Measurements from ENCODE around the gene LRRTM1.

LRRTM1 gene

DNA sequence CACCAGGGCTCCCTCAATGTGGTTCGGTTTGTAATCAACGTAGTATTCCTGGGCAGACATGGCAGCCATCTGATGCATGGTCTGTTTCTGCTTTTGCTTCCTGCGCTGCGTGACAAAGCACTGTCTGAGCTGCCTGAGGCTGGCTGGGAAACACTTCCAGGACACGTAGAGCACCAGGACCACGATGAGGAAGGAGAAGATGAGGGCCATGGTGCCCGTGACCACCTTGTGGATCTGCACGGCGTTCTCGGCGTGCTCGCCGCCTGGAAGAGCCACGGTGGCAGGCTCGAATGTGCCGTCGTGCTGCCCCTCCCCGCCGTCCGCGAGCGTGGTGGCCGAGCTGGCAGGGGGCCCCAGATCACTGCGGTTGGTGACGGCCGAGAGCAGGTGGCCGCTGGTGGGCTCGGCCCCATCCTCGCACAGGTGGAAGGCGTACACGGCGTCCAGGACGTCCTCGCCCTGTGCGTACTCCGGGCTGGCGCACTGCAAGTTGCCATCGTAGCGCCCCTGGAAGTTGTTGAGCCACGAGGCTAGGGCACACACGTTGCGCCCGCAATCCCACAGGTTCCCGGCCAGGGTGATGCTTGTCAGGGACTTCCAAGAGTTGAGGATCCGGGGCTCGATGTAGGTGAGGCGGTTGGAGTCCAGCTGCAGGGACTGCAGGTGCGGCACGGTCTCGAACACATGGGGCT, 2.1 kb downstream of the LRRTM1 start:
- no peak for DNase-seq

DNA sequence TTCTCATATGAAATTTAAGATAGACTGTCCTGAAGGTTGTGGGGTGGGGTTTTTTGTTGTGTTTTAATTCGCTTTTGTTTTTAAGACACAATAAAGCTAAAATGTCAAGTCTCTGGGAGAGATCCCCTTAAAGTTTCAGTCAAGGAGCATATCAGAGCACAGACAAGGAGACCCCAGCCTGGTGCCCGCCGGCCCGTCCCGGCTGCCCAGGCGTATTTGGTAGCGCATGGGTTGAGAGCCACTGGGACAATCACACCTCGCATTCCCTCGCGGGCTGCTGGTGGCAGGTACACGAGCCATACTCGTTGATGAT, 2.6 kb downstream of the LRRTM1 start:
- no peak for DNase-seq

DNA sequence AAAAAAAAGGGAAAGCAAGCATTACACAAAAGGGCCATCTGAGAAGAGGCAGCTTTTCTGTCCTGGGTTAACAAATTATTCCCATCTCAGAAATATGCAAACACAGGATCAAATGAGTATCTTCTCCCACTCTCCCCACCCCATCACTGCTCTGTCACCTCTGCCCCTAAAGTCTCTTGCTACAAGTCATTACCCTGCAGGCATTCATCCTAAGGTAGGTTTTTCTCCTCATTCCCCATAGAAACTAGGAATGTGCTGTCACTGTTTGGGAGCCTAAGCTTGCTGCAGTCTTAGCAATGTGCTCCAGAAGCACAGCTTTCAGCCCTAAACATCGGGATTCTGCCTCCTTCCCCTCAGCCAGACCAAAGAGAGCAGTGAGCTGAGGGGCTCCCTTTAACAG, 3.6 kb downstream of the LRRTM1 start:
- no peak for DNase-seq

GRCh38 chr2:80300346-80300745, 4.2 kb downstream of the LRRTM1 start:
- DNase-seq = no peak

DNA sequence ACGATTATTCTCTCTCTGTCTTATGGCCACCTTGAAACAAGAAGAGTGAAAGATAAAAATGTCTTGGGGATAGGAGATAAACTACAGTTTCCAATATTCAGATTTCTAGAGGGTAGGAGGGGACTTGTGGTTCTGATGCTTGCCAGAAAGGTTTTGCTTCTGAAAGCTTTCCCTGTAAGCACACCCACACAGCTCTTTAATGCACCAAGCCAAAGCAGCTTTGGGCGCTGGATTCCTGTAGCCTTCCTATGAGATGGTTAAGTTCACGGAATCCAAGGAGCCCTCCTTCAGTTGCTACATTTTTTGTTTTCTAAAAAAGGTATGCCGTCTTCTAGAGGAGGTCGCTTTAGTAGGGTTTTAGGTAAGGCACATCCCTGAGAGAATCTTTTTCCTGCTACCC, 4.9 kb downstream of the LRRTM1 start:
- DNase-seq = no peak

DNA sequence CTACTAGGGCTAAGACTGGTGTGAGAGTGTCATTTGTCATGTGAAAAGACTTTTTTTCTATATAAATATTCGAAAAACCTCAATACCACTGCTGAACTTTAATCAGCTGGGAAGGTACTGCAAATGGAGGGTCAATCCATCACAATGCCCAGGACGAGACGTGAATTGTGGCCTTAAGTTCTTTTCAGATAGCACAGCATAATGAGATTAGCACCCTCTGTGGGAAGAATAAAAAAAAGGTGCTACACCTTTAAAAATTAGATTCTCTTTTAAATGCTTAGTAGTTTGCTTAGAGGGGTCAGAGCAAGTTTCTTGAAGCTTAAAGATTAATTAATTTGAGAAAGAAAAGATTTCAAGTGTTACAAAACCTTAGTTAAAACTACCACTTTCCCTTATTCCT, 5.6 kb downstream of the LRRTM1 start:
- no peak for DNase-seq

- no peak for DNase-seq
Measured at GRCh38 chr2:80293039-80293438, 11.5 kb downstream of the LRRTM1 start.

- no peak for DNase-seq
Measured at GRCh38 chr2:80292474-80292873, 12.1 kb downstream of the LRRTM1 start.

DNA sequence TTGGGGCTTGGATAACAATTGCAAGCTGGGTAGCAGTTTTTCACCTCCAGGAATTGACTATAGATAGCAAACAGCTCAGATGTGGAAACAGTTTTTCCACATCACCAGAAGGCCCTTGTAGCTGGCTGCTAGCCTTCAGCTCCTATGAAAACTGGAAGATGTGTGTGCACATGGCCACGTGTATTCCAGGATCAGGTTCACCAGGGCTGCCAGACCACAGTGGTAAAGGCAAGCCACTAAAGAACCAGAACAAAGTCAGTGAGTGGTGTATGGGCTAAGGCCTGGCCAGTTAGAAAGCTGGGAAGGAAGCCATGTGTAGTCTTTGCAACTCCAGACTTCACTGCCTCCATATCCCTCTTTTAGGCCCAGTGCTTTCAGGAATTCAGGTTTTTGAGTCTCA, 12.9 kb downstream of the LRRTM1 start:
- DNase-seq = no peak

DNA sequence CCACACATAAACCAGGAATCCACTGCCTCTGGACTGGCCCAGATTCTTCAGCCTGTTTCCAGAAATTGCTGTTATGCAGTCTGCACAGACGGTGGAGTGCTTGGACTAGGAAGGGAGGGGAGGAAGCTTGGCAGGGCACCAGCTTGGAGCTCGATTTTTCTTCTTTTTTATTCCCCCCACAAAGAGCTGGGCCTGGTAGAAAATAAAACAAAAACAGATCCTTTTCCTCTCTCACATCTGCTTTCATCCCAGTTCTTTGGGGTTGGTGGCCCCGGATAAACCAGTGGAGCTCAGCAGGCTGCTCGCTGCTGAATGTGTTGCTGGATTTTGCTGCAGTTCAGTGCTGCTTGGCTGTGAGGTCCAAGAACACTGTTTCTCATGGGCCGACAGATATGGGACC, 16.0 kb downstream of the LRRTM1 start:
- DNase-seq = no peak

GRCh38 chr2:80281049-80281448, 23.5 kb downstream of the LRRTM1 start:
- DNase-seq = no peak

GRCh38 chr2:80280598-80280997, 24.0 kb downstream of the LRRTM1 start:
- DNase-seq = no peak

- no peak for DNase-seq
Measured at GRCh38 chr2:80269806-80270205, 34.7 kb downstream of the LRRTM1 start.

GRCh38 chr2:80266231-80266630, 38.3 kb downstream of the LRRTM1 start:
- no peak for DNase-seq

GRCh38 chr2:80259292-80259691, 45.3 kb downstream of the LRRTM1 start:
- DNase-seq = no peak

GRCh38 chr2:80258793-80259192, 45.8 kb downstream of the LRRTM1 start:
- no peak for DNase-seq

- no peak for DNase-seq
Measured at GRCh38 chr2:80258341-80258740, 46.2 kb downstream of the LRRTM1 start.

DNA sequence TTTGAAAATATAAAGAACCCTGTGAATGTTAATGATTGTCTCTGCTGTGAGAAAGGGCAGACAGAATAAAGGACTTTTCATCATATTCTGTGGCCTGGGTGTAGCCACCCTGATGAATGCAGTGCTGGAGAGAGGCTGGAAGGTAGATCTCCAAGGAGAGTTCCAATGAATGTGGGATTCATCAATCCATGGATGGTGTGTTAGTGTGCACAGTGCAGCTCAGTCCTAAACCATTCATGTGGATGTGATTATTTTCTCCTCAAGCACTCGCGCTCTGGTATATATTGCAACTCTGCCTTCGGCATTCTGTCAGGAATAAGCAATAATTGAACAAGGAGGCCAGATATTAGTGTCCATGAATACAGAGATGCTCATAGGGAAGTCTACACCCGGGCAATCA, 47.1 kb downstream of the LRRTM1 start:
- no peak for DNase-seq

DNA sequence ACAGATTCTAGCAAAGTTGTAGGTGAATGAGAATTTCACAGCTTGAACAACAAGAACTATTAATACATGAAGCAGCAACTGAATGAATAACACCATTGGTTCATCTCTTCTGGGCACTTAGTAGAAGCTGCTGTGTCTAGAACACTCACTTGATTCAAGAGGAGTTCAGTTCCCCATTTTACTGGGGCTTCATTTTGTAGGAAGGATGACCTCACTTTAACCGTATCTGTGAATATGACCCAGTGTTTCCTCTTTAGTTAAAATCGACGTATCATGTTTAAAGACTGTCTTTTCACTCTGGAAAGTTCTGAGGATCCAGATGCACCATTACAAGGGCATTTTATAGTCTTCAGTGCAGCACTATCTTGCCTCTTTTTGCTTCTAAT, 47.8 kb downstream of the LRRTM1 start:
- DNase-seq = no peak

DNA sequence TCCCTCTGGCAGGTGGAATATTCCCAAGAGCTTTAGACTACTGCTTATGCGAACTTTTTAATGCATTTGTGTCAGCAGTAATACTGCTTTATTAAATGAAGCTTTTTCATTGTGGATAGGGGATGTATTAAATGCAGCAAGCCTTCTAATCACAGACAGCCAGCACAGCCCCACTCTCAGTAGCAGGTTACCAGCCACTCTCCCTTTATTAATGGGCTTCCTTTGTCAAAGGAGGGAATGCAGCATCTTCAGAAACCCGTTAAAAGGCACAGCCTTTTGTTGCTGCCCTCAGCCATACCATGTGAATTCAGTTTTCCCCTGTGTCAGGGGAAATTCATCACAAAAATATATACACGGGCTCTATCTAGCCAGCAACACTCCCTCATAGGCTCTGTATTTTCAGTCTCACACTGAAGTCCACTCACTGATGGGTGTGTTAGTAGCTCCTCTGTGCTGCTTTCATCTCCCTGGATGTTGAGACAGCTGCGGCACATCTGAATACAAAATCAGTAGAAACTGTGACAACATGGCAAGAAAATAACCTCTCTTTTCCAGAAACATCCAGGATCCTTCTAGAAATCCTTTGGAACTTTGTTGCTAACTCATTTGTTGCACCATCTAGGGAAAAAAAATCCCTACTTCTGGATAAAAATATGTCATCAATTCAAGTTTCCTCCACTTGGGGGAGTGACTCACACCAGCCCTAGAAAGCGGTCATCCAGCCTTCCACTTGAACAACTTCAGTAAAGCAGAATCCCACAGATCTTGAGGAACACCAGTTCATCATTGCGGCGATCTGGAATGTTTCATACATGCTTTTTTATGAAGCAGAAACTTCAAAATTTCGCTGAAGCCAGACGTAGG, 48.4 kb downstream of the LRRTM1 start:
- no peak for DNase-seq

- no peak for DNase-seq
Measured at GRCh38 chr2:80252294-80252986, 52.1 kb downstream of the LRRTM1 start.

Measured in NCI-H1417 treated with DMSO at 0.1 percent for 48 hours (cell line).